SJCRH30 (cell line): Measurements from ENCODE around the gene CCDC88B. TPM values are rescaled to one million over a fixed set of nuclear protein-coding genes. Genes with fewer than 3 reads are reported as not detected.

ENCODE experiments used
- DNase-seq, 2 experiments: peaks; one replicate each; pipeline ENCODE4 v3.0.0-alpha.2; 2015 to 2020
- H3K27ac ChIP-seq: fragments of 250-450 bp; sonication (Bioruptor Pico); 2 replicates; pipeline ENCODE4 v1.5.1; 2020; ENCODE audit warnings: mild to moderate bottlenecking, moderate library complexity
- H3K27me3 ChIP-seq: fragments of 250-450 bp; sonication (Bioruptor Pico); 2 replicates; pipeline ENCODE4 v1.5.1; 2020; ENCODE audit warnings: mild to moderate bottlenecking, moderate library complexity
- H3K36me3 ChIP-seq: fragments of 250-450 bp; sonication (Bioruptor Pico); 2 replicates; pipeline ENCODE4 v1.5.1; 2020; ENCODE audit warnings: mild to moderate bottlenecking, moderate library complexity
- H3K4me1 ChIP-seq: fragments of 250-450 bp; sonication (Bioruptor Pico); 2 replicates; pipeline ENCODE4 v1.5.1; 2020; ENCODE audit warnings: mild to moderate bottlenecking, moderate library complexity
- H3K4me3 ChIP-seq: fragments of 250-450 bp; sonication (Bioruptor Pico); 2 replicates; pipeline ENCODE4 v1.5.1; 2020; ENCODE audit warnings: mild to moderate bottlenecking, moderate library complexity
- H3K9me3 ChIP-seq: fragments of 250-450 bp; sonication (Bioruptor Pico); replicated peaks from 2 replicates; pipeline ENCODE4 v1.5.1; 2020; ENCODE audit warnings: mild to moderate bottlenecking, moderate library complexity
- total RNA-seq: library from RNA; depleted of rRNA; stranded (reverse); fragments of >200 nt; shearing (Covaris generic); gene quantifications from 2 replicates; pipeline ENCODE4 v1.2.3, GENCODE V29; 2014

The CCDC88B gene
- total RNA-seq, 1 experiment from 2014 or later: 0.59 TPM

GRCh38 chr11:64324692-64325469 lies 15.1 kb upstream of the CCDC88B start:
- Histone ChIP-seq H3K27ac (no peak overlapping the region), H3K27me3 (no peaks in the 10 kb centered on the region), H3K4me3 (no peak overlapping the region), H3K9me3 (no peaks in the 10 kb centered on the region), H3K4me1 (no peaks in the 10 kb centered on the region), H3K36me3 (no peaks in the 10 kb centered on the region)
- no peak for DNase-seq

GRCh38 chr11:64327375-64327774 lies 12.6 kb upstream of the CCDC88B start:
- H3K36me3 ChIP-seq: no peaks in the 10 kb centered on the region
- H3K4me3 ChIP-seq: no peak overlapping the region
- H3K9me3 ChIP-seq: no peaks in the 10 kb centered on the region
- DNase-seq: no peak
- H3K27ac ChIP-seq: no peak overlapping the region
- H3K4me1 ChIP-seq: peaks cover 7% of the 10 kb centered on the region
- H3K27me3 ChIP-seq: no peaks in the 10 kb centered on the region

GRCh38 chr11:64327993-64328392 lies 12.0 kb upstream of the CCDC88B start:
- Histone ChIP-seq H3K4me3 (no peak overlapping the region), H3K4me1 (peaks cover 7% of the 10 kb centered on the region), H3K27ac (no peak overlapping the region), H3K27me3 (no peaks in the 10 kb centered on the region), H3K9me3 (no peaks in the 10 kb centered on the region), H3K36me3 (no peaks in the 10 kb centered on the region)
- DNase-seq: no peak

- Histone ChIP-seq H3K4me3 (no peak overlapping the region), H3K27ac (no peak overlapping the region)
These were observed 9.1 kb upstream of the CCDC88B start for GRCh38 chr11:64330888-64331287.

GRCh38 chr11:64331569-64332371 lies 8.2 kb upstream of the CCDC88B start:
- peak; percentile 84 to 86 for DNase-seq
- H3K27ac ChIP-seq: no peak overlapping the region

More at GRCh38 chr11:64330888-64331287, 9.1 kb upstream of the CCDC88B start:
- no peak for DNase-seq
- Histone ChIP-seq H3K9me3 (no peaks in the 10 kb centered on the region), H3K4me1 (peaks cover 10% of the 10 kb centered on the region), H3K36me3 (no peaks in the 10 kb centered on the region), H3K27me3 (no peaks in the 10 kb centered on the region)

GRCh38 chr11:64333556-64333955 lies 6.4 kb upstream of the CCDC88B start:
- H3K27ac ChIP-seq: no peak overlapping the region
- no peaks in the 10 kb centered on the region for H3K36me3 ChIP-seq
- DNase-seq: no peak
- peaks cover 10% of the 10 kb centered on the region for H3K4me1 ChIP-seq
- no peaks in the 10 kb centered on the region for H3K9me3 ChIP-seq
- H3K27me3 ChIP-seq: no peaks in the 10 kb centered on the region
- H3K4me3 ChIP-seq: no peak overlapping the region

More at GRCh38 chr11:64331569-64332371, 8.2 kb upstream of the CCDC88B start:
- Histone ChIP-seq H3K27me3 (no peaks in the 10 kb centered on the region), H3K9me3 (no peaks in the 10 kb centered on the region), H3K36me3 (no peaks in the 10 kb centered on the region), H3K4me3 (no peak overlapping the region), H3K4me1 (peaks cover 10% of the 10 kb centered on the region)

GRCh38 chr11:64334764-64335735 lies 5.0 kb upstream of the CCDC88B start:
- Histone ChIP-seq H3K27me3 (no peaks in the 10 kb centered on the region), H3K4me1 (peaks cover 10% of the 10 kb centered on the region), H3K27ac (no peak overlapping the region), H3K4me3 (no peak overlapping the region), H3K36me3 (no peaks in the 10 kb centered on the region), H3K9me3 (no peaks in the 10 kb centered on the region)
- DNase-seq: peak; percentile 80 to 83

- Histone ChIP-seq H3K4me3 (no peak overlapping the region), H3K4me1 (0 out of 2 replicates have a peak, but pooled peaks cover 5% of the 10 kb centered on the region), H3K9me3 (no peaks in the 10 kb centered on the region), H3K27me3 (no peaks in the 10 kb centered on the region), H3K27ac (no peak overlapping the region), H3K36me3 (no peaks in the 10 kb centered on the region)
- DNase-seq: no peak
These were observed 2.3 kb upstream of the CCDC88B start for GRCh38 chr11:64337538-64338249.

GRCh38 chr11:64338716-64339115 lies 1.3 kb upstream of the CCDC88B start:
- Histone ChIP-seq H3K9me3 (no peaks in the 10 kb centered on the region), H3K4me1 (0 out of 2 replicates have a peak, but pooled peaks cover 5% of the 10 kb centered on the region), H3K36me3 (no peaks in the 10 kb centered on the region)

GRCh38 chr11:64339286-64339685 lies 718 bp upstream of the CCDC88B start:
- Histone ChIP-seq H3K27me3 (no peaks in the 10 kb centered on the region), H3K36me3 (no peaks in the 10 kb centered on the region), H3K4me3 (no peak overlapping the region), H3K4me1 (0 out of 2 replicates have a peak, but pooled peaks cover 5% of the 10 kb centered on the region), H3K27ac (no peak overlapping the region), H3K9me3 (no peaks in the 10 kb centered on the region)
- DNase-seq: no peak

More at GRCh38 chr11:64338716-64339115, 1.3 kb upstream of the CCDC88B start:
- no peak overlapping the region for H3K27ac ChIP-seq
- no peak for DNase-seq
- no peaks in the 10 kb centered on the region for H3K27me3 ChIP-seq
- no peak overlapping the region for H3K4me3 ChIP-seq

- Histone ChIP-seq H3K27me3 (no peaks in the 10 kb centered on the region), H3K4me1 (0 out of 2 replicates have a peak, but pooled peaks cover 3% of the 10 kb centered on the region), H3K36me3 (no peaks in the 10 kb centered on the region), H3K4me3 (no peak overlapping the region), H3K9me3 (no peaks in the 10 kb centered on the region), H3K27ac (no peak overlapping the region)
- DNase-seq: no peak
These were observed 799 bp downstream of the CCDC88B start for GRCh38 chr11:64340671-64341335.

GRCh38 chr11:64341429-64341828 lies 1.4 kb downstream of the CCDC88B start:
- Histone ChIP-seq H3K4me3 (no peak overlapping the region), H3K36me3 (no peaks in the 10 kb centered on the region), H3K27ac (no peak overlapping the region), H3K4me1 (0 out of 2 replicates have a peak, but pooled peaks cover 3% of the 10 kb centered on the region), H3K9me3 (no peaks in the 10 kb centered on the region), H3K27me3 (no peaks in the 10 kb centered on the region)
- DNase-seq: no peak
